ENCODE data around the gene MPV17.

Gene MPV17

DNA sequence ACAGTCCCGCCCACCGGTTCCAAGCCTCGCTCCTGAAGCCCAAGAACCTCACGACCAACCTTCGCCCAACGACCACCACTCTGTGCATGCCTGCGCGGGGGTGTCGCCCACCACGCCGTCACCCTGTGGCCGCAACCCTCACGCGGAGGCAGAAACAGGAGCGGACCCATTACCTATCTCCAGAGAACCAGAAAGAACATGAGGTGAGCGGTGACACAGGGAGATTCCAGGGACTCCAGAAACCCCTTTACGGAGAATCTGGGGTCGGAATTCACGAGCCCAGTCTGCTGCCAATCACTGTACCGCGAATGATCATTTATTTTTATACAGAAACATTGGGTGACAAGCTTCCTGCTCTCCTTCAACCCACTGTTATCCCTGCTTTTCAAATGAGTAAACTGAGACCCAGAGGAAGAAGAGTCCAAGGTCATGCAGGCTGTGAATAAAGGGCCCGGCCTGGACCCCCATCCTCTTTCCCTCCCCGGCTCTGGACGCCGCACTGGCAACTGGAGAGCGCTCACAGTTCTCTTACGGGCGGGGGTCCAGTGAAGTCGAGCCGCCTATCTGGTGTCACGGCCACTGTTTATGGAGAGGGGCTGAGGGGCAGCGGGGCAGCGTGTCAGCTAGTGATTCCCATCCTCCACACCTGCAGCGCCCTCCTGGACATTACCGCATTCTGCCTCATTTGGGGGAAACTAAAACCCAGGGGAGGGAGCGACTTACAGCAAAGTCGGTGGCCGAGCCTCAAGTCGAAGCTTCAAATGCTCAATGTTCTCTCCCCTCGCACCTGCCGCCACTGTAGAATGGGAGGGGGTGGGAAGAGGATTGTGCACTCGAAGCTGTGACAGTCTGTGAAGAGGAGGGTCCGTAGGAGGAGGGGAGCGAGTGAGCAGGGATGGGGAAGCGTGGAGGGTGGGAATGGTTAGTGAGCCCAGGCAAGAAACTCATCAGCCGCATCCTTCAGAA lies 59.3 kb downstream of the MPV17 start:
- no peak for FAIRE-seq

- no peak for FAIRE-seq
Observed at GRCh38 chr2:27262379-27263286, 60.3 kb downstream of the MPV17 start, which contains the start of gene SLC30A3. TSS of gene SLC30A3 (minus strand) at chr2:27263047. CDS start at chr2:27262906, 141 bp downstream.

DNA sequence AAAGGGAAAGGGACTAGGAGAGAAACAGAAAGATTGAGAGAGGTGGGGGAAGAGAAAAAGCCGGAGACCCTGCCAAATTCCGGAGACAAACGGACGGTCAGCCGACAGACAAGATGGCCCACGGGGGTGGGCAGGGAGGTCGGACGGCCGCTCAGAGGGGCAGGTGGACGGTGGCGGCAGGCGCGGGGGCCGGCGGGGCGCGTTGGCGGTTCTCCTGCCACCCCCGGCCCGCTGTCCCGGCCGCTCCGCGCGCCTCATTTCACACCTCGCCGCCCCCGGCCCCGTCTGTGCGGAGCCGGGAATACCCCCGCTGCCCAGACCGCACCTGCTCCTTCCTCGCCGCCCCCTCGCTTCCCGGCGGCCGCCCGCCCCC lies 61.0 kb downstream of the MPV17 start:
- no peak for FAIRE-seq

DNA sequence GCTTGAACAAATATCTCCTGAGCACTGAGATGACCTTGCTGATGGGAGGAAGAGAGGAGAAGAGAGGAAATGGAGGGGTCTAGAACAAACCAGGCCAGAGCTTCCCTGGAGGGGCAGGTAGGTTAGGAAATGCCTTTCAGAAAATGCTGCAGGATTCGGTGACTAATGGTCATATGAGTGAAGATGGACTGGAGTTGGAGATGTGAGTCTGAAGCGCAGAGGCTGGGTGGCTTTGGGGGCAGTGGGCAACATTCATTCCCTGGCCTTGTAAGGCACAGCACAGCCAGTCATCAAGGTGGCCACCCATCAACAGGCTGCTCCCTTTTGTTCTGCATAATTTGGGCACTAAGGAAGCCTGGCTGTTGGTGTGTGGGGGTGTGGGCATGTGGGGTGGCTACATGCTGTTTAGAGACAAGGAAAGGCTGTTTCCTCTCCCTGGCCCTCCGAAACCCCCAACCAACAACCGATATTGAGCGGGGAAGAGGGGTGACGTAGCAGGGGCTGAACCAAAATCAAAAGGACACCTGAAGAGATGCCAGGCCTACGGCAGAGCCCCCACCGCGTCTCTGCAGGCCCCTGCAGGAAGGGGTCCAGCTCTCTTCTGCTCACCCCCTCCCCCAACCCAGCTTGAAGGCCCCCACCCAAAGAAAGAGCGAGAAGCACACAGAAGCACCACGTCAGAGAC lies 61.5 kb downstream of the MPV17 start:
- FAIRE-seq, result no peak
